ENCODE measurements around the gene ARHGAP26.

Gene ARHGAP26

GRCh38 chr5:143180751-143181150 is 410.6 kb downstream of the ARHGAP26 start:
- no peak for DNase-seq

GRCh38 chr5:143181173-143181572 is 411.0 kb downstream of the ARHGAP26 start:
- no peak for DNase-seq

GRCh38 chr5:143182106-143182505 is 411.9 kb downstream of the ARHGAP26 start:
- DNase-seq, result no peak

GRCh38 chr5:143182901-143183820 is 413.0 kb downstream of the ARHGAP26 start:
- no peak for DNase-seq

- no peak for DNase-seq
These were observed 413.8 kb downstream of the ARHGAP26 start for GRCh38 chr5:143183989-143184388.

GRCh38 chr5:143186623-143187022 is 416.4 kb downstream of the ARHGAP26 start:
- DNase-seq, result no peak

- no peak for DNase-seq
These were observed 417.3 kb downstream of the ARHGAP26 start for GRCh38 chr5:143187495-143187894.

- no peak for DNase-seq
These were observed 417.9 kb downstream of the ARHGAP26 start for GRCh38 chr5:143188083-143188482.

- no peak for DNase-seq
These were observed 418.5 kb downstream of the ARHGAP26 start for GRCh38 chr5:143188692-143189091.

GRCh38 chr5:143190260-143190810 is 420.2 kb downstream of the ARHGAP26 start:
- DNase-seq, result no peak

- no peak for DNase-seq
These were observed 421.5 kb downstream of the ARHGAP26 start for GRCh38 chr5:143191720-143192119.

GRCh38 chr5:143192191-143192900 is 422.2 kb downstream of the ARHGAP26 start:
- no peak for DNase-seq

GRCh38 chr5:143194206-143194605 is 424.0 kb downstream of the ARHGAP26 start:
- no peak for DNase-seq

- no peak for DNase-seq
These were observed 424.5 kb downstream of the ARHGAP26 start for GRCh38 chr5:143194713-143195112.

GRCh38 chr5:143195491-143195890 is 425.3 kb downstream of the ARHGAP26 start:
- DNase-seq, result no peak

- no peak for DNase-seq
These were observed 426.6 kb downstream of the ARHGAP26 start for GRCh38 chr5:143196601-143197259.

GRCh38 chr5:143197260-143197656 is 427.1 kb downstream of the ARHGAP26 start:
- no peak for DNase-seq

- no peak for DNase-seq
These were observed 428.2 kb downstream of the ARHGAP26 start for GRCh38 chr5:143198332-143198731.

- no peak for DNase-seq
These were observed 429.0 kb downstream of the ARHGAP26 start for GRCh38 chr5:143199161-143199560.

GRCh38 chr5:143199843-143200242 is 429.7 kb downstream of the ARHGAP26 start:
- no peak for DNase-seq

- DNase-seq, result peak; percentile 42
These were observed 430.7 kb downstream of the ARHGAP26 start for GRCh38 chr5:143200781-143201398.

GRCh38 chr5:143201589-143201988 is 431.4 kb downstream of the ARHGAP26 start:
- DNase-seq, result no peak

Data from kidney glomerular epithelial cell (primary cell).